GM19468 (cell line): ENCODE results near the gene AKAP8.
A peak's percentile ranks its signal among the peaks of the same experiment; 100 is the strongest.
"Not testable (repeated sequence)": the region's sequence is repeated elsewhere in the genome, so short reads cannot be mapped to it uniquely, and the experiment has no call there.

Source experiments
- ATAC-seq: cut with Tn5 transposase; IDR thresholded peaks from one replicate; pipeline ENCODE4 v1.9.1; 2021; ENCODE audit warnings: mild to moderate bottlenecking, moderate library complexity, moderate number of reproducible peaks; ENCODE audit not compliant: unreplicated experiment; ENCODE audit errors: extremely low read depth

Gene AKAP8

GRCh38 chr19:15337202-15337601 is 42.4 kb downstream of the AKAP8 start:
- ATAC-seq: no peak

- not testable (repeated sequence) for ATAC-seq
Observed at GRCh38 chr19:15335992-15336391, 43.6 kb downstream of the AKAP8 start.

GRCh38 chr19:15332311-15332996 is 47.1 kb downstream of the AKAP8 start, which contains the start of gene BRD4:
BRD4 (minus strand) TSS chr19:15332539; CDS start chr19:15273099, 59,440 bp downstream.
- ATAC-seq: peak; percentile 35

GRCh38 chr19:15331419-15332310 is 47.9 kb downstream of the AKAP8 start:
- ATAC-seq: no peak

GRCh38 chr19:15330801-15331418 is 48.7 kb downstream of the AKAP8 start:
- no peak for ATAC-seq

- no peak for ATAC-seq
Observed at GRCh38 chr19:15328312-15328711, 51.3 kb downstream of the AKAP8 start.

- no peak for ATAC-seq
Observed at GRCh38 chr19:15324791-15325519, 54.6 kb downstream of the AKAP8 start.

GRCh38 chr19:15323496-15324235 is 55.9 kb downstream of the AKAP8 start:
- no peak for ATAC-seq

GRCh38 chr19:15321739-15322138 is 57.8 kb downstream of the AKAP8 start:
- no peak for ATAC-seq

GRCh38 chr19:15320116-15320515 is 59.5 kb downstream of the AKAP8 start:
- no peak for ATAC-seq

GRCh38 chr19:15318241-15318691 is 61.3 kb downstream of the AKAP8 start:
- ATAC-seq: no peak

- no peak for ATAC-seq
Observed at GRCh38 chr19:15317392-15318071, 62.1 kb downstream of the AKAP8 start.

- ATAC-seq: no peak
Observed at GRCh38 chr19:15316498-15316897, 63.1 kb downstream of the AKAP8 start.

GRCh38 chr19:15315101-15315500 is 64.5 kb downstream of the AKAP8 start:
- no peak for ATAC-seq

GRCh38 chr19:15313649-15314279 is 65.8 kb downstream of the AKAP8 start:
- no peak for ATAC-seq

GRCh38 chr19:15307169-15307568 is 72.4 kb downstream of the AKAP8 start:
- ATAC-seq: no peak

- no peak for ATAC-seq
Observed at GRCh38 chr19:15305582-15306334, 73.8 kb downstream of the AKAP8 start.
